Brain microvascular endothelial cell (primary cell): Measurements from ENCODE around the gene NXPH4.

Experiments
- DNase-seq: peaks from one replicate; pipeline ENCODE4 v3.0.0-alpha.2; 2020
- H3K27ac ChIP-seq: fragments of 250-450 bp; sonication (Bioruptor Pico); 2 replicates; pipeline ENCODE4 v1.5.1; 2020; ENCODE audit warnings: mild to moderate bottlenecking, moderate library complexity
- H3K27me3 ChIP-seq: fragments of 250-450 bp; sonication (Bioruptor Pico); replicated peaks from 2 replicates; pipeline ENCODE4 v1.5.1; 2020; ENCODE audit warnings: mild to moderate bottlenecking
- H3K36me3 ChIP-seq: fragments of 250-450 bp; sonication (Bioruptor Pico); replicated peaks from 2 replicates; pipeline ENCODE4 v1.5.1; 2020; ENCODE audit warnings: mild to moderate bottlenecking
- H3K4me3 ChIP-seq: 2 replicates; pipeline ENCODE4 v1.5.1; 2011; ENCODE audit warnings: low read depth, mild to moderate bottlenecking, control low read depth, low read length, moderate library complexity
- in situ Hi-C: cut with HindIII; loops from 2 replicates; pipeline ENCODE4 v1.10.0; 2017; ENCODE audit warnings: low sequenced_read_pairs, low pct_ligation_motif_present
- TF ChIP-seq, protein P1 (sequence below): IDR thresholded peaks from 2 replicates; pipeline ENCODE4 v1.5.1; 2011; ENCODE audit warnings: low read depth, mild to moderate bottlenecking, moderate library complexity, low read length, control low read depth, inconsistent platforms; ENCODE audit errors: missing control alignments

Gene NXPH4

GRCh38 chr12:57222286-57223190 lies 5.9 kb downstream of the NXPH4 start:
- in situ Hi-C loops = no loop called here
- Histone ChIP-seq H3K36me3 (no peaks in the 10 kb centered on the region), H3K4me3 (no peak overlapping the region), H3K27ac (no peak overlapping the region), H3K27me3 (peaks cover 27% of the 10 kb centered on the region)
- TF ChIP-seq, protein P1, sequence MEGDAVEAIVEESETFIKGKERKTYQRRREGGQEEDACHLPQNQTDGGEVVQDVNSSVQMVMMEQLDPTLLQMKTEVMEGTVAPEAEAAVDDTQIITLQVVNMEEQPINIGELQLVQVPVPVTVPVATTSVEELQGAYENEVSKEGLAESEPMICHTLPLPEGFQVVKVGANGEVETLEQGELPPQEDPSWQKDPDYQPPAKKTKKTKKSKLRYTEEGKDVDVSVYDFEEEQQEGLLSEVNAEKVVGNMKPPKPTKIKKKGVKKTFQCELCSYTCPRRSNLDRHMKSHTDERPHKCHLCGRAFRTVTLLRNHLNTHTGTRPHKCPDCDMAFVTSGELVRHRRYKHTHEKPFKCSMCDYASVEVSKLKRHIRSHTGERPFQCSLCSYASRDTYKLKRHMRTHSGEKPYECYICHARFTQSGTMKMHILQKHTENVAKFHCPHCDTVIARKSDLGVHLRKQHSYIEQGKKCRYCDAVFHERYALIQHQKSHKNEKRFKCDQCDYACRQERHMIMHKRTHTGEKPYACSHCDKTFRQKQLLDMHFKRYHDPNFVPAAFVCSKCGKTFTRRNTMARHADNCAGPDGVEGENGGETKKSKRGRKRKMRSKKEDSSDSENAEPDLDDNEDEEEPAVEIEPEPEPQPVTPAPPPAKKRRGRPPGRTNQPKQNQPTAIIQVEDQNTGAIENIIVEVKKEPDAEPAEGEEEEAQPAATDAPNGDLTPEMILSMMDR = no peak
- DNase-seq = no peak

GRCh38 chr12:57223191-57224165 lies 6.9 kb downstream of the NXPH4 start:
- no peak for DNase-seq
- H3K4me3 ChIP-seq = no peak overlapping the region
- peaks cover 24% of the 10 kb centered on the region for H3K27me3 ChIP-seq
- H3K36me3 ChIP-seq = no peaks in the 10 kb centered on the region
- no peak overlapping the region for H3K27ac ChIP-seq
- in situ Hi-C loops = no loop called here
- TF ChIP-seq, protein P1 = no peak

DNA sequence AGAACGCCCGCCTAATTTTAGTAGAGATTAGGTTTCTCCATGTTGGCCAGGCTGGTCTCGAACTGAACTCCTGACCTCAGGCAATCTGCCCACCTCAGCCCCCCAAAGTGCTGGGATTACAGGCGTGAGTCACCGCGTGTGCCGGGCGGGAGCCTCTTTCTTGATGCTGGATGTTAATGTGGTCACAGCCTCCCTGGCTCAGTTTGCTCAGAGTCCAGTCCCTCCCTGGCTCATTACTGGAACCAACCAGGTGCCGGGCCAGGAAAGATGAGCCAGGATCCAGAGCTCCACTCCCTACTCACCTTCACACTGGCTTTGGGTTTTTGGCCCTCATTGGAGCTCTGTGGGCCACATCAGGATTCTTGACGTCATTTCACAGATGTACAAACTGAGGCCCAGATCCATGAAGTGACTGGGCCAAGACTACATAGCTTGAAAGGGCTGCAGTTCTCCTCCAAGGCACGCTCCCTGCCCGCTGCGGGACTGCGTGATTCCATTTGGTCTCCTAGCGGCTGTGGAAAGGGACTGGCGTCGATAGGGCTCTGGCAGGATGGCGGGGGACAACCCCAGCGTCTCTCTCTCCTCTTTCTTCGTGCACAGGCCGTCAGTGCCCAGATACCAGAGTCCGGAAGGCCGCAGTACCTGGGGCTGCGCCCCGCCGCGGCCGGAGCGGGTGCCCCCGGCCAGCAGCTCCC lies 7.8 kb downstream of the NXPH4 start:
- H3K27ac ChIP-seq = no peak overlapping the region
- no peak for DNase-seq
- H3K36me3 ChIP-seq = no peaks in the 10 kb centered on the region
- H3K4me3 ChIP-seq = no peak overlapping the region
- TF ChIP-seq, protein P1 = no peak
- in situ Hi-C loops = no loop called here
- H3K27me3 ChIP-seq = peaks cover 21% of the 10 kb centered on the region

GRCh38 chr12:57224973-57225679 lies 8.5 kb downstream of the NXPH4 start:
- Histone ChIP-seq H3K27ac (no peak overlapping the region), H3K4me3 (no peak overlapping the region), H3K27me3 (peaks cover 16% of the 10 kb centered on the region), H3K36me3 (no peaks in the 10 kb centered on the region)
- TF ChIP-seq, protein P1 = peak; percentile 42
- in situ Hi-C loops = no loop called here
- DNase-seq = no peak

DNA sequence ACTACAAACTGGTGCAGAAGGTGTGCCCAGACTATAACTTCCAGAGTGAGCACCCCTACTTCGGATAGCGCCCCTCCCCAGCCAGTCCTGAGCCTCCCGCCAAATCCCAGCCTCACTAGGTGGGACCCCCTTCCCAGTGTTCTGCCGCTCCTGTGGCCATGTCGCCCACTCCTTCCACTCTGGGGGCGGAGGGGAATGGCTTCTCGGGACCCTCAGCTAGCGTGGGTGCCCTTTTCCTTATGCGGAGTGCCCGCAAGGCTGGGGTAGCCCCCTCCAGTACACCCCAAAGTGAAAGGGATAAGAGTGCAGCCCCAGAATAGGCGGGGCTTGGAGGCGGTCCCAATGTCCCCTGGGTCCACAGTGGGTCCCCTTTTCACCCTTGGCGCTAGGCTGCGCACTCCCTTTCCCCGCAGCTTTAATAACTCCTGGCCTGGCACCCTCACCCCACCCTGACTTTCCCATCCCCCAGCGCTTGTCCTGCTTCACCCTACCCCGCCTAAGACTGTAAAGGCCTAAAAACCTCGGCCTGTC lies 9.2 kb downstream of the NXPH4 start:
- H3K27me3 ChIP-seq = peaks cover 11% of the 10 kb centered on the region
- no peak for DNase-seq
- no peak overlapping the region for H3K27ac ChIP-seq
- in situ Hi-C loops = no loop called here
- TF ChIP-seq, protein P1 = no peak
- H3K36me3 ChIP-seq = no peaks in the 10 kb centered on the region
- H3K4me3 ChIP-seq = no peak overlapping the region
